ENCODE measurements around the gene APBA1.
"Not testable (repeated sequence)": the region's sequence is repeated elsewhere in the genome, so short reads cannot be mapped to it uniquely, and the experiment has no call there.

The APBA1 gene

GRCh38 chr9:69425136-69425801 lies 246.9 kb downstream of the APBA1 start:
- no peaks in the 10 kb centered on the region for H3K4me1 ChIP-seq (ENCODE audit: insufficient read depth, low read length)
- H2AFZ ChIP-seq (ENCODE audit: low read depth, low read length), result no peak overlapping the region
- H3K36me3 ChIP-seq (ENCODE audit: insufficient read depth, low read length), result no peaks in the 10 kb centered on the region
- no peak overlapping the region for H3K4me3 ChIP-seq (ENCODE audit: low read length)
- H3K27me3 ChIP-seq (ENCODE audit: insufficient read depth, low read length), result no peaks in the 10 kb centered on the region
- H3K9me3 ChIP-seq (ENCODE audit: low read length), result no peaks in the 10 kb centered on the region

- H3K4me3 ChIP-seq (ENCODE audit: low read length), result no peak overlapping the region
- H3K36me3 ChIP-seq (ENCODE audit: insufficient read depth, low read length), result no peaks in the 10 kb centered on the region
- H3K4me1 ChIP-seq (ENCODE audit: insufficient read depth, low read length), result no peaks in the 10 kb centered on the region
- H3K9me3 ChIP-seq (ENCODE audit: low read length), result no peaks in the 10 kb centered on the region
- H2AFZ ChIP-seq (ENCODE audit: low read depth, low read length), result no peak overlapping the region
- H3K27me3 ChIP-seq (ENCODE audit: insufficient read depth, low read length), result no peaks in the 10 kb centered on the region
Observed at GRCh38 chr9:69421908-69422801, 250.0 kb downstream of the APBA1 start.

- Histone ChIP-seq H3K4me1 (ENCODE audit: insufficient read depth, low read length) (no peaks in the 10 kb centered on the region), H3K4me3 (ENCODE audit: low read length) (no peak overlapping the region), H3K27me3 (ENCODE audit: insufficient read depth, low read length) (no peaks in the 10 kb centered on the region), H2AFZ (ENCODE audit: low read depth, low read length) (no peak overlapping the region), H3K9me3 (ENCODE audit: low read length) (no peaks in the 10 kb centered on the region), H3K36me3 (ENCODE audit: insufficient read depth, low read length) (no peaks in the 10 kb centered on the region)
Observed at GRCh38 chr9:69420611-69421270, 251.4 kb downstream of the APBA1 start.

GRCh38 chr9:69412741-69413150 lies 259.4 kb downstream of the APBA1 start:
- Histone ChIP-seq H3K27me3 (ENCODE audit: insufficient read depth, low read length) (no peaks in the 10 kb centered on the region), H3K36me3 (ENCODE audit: insufficient read depth, low read length) (no peaks in the 10 kb centered on the region), H3K4me3 (ENCODE audit: low read length) (no peak overlapping the region), H2AFZ (ENCODE audit: low read depth, low read length) (no peak overlapping the region), H3K9me3 (ENCODE audit: low read length) (no peaks in the 10 kb centered on the region), H3K4me1 (ENCODE audit: insufficient read depth, low read length) (no peaks in the 10 kb centered on the region)

- H2AFZ ChIP-seq (ENCODE audit: low read depth, low read length), result no peak overlapping the region
- no peaks in the 10 kb centered on the region for H3K27me3 ChIP-seq (ENCODE audit: insufficient read depth, low read length)
- no peaks in the 10 kb centered on the region for H3K4me1 ChIP-seq (ENCODE audit: insufficient read depth, low read length)
- no peaks in the 10 kb centered on the region for H3K9me3 ChIP-seq (ENCODE audit: low read length)
- no peaks in the 10 kb centered on the region for H3K36me3 ChIP-seq (ENCODE audit: insufficient read depth, low read length)
- H3K4me3 ChIP-seq (ENCODE audit: low read length), result no peak overlapping the region
Observed at GRCh38 chr9:69411931-69412740, 260.0 kb downstream of the APBA1 start.

- no peak overlapping the region for H2AFZ ChIP-seq (ENCODE audit: low read depth, low read length)
- no peaks in the 10 kb centered on the region for H3K4me1 ChIP-seq (ENCODE audit: insufficient read depth, low read length)
- H3K9me3 ChIP-seq (ENCODE audit: low read length), result no peaks in the 10 kb centered on the region
- no peaks in the 10 kb centered on the region for H3K27me3 ChIP-seq (ENCODE audit: insufficient read depth, low read length)
- H3K36me3 ChIP-seq (ENCODE audit: insufficient read depth, low read length), result no peaks in the 10 kb centered on the region
- H3K4me3 ChIP-seq (ENCODE audit: low read length), result no peak overlapping the region
Observed at GRCh38 chr9:69411246-69411645, 260.9 kb downstream of the APBA1 start.

GRCh38 chr9:69409936-69410335 lies 262.2 kb downstream of the APBA1 start:
- not testable (repeated sequence) for H3K4me1 ChIP-seq (ENCODE audit: insufficient read depth, low read length); H3K27me3 ChIP-seq (ENCODE audit: insufficient read depth, low read length)

GRCh38 chr9:69400470-69400869 lies 271.7 kb downstream of the APBA1 start:
- no peak overlapping the region for H3K4me3 ChIP-seq (ENCODE audit: low read length)
- no peaks in the 10 kb centered on the region for H3K27me3 ChIP-seq (ENCODE audit: insufficient read depth, low read length)
- H2AFZ ChIP-seq (ENCODE audit: low read depth, low read length), result no peak overlapping the region
- H3K9me3 ChIP-seq (ENCODE audit: low read length), result no peaks in the 10 kb centered on the region
- H3K36me3 ChIP-seq (ENCODE audit: insufficient read depth, low read length), result no peaks in the 10 kb centered on the region
- H3K4me1 ChIP-seq (ENCODE audit: insufficient read depth, low read length), result no peaks in the 10 kb centered on the region

More at GRCh38 chr9:69409936-69410335, 262.2 kb downstream of the APBA1 start:
- H3K9me3 ChIP-seq (ENCODE audit: low read length); H3K4me3 ChIP-seq (ENCODE audit: low read length); H3K36me3 ChIP-seq (ENCODE audit: insufficient read depth, low read length); H2AFZ ChIP-seq (ENCODE audit: low read depth, low read length): not testable (repeated sequence)

- no peaks in the 10 kb centered on the region for H3K9me3 ChIP-seq (ENCODE audit: low read length)
- H3K36me3 ChIP-seq (ENCODE audit: insufficient read depth, low read length), result no peaks in the 10 kb centered on the region
- no peaks in the 10 kb centered on the region for H3K27me3 ChIP-seq (ENCODE audit: insufficient read depth, low read length)
- no peak overlapping the region for H3K4me3 ChIP-seq (ENCODE audit: low read length)
- H2AFZ ChIP-seq (ENCODE audit: low read depth, low read length), result no peak overlapping the region
- no peaks in the 10 kb centered on the region for H3K4me1 ChIP-seq (ENCODE audit: insufficient read depth, low read length)
Observed at GRCh38 chr9:69397384-69398214, 274.6 kb downstream of the APBA1 start.

GRCh38 chr9:69396759-69397158 lies 275.4 kb downstream of the APBA1 start:
- H3K9me3 ChIP-seq (ENCODE audit: low read length), result no peaks in the 10 kb centered on the region
- H3K36me3 ChIP-seq (ENCODE audit: insufficient read depth, low read length), result no peaks in the 10 kb centered on the region
- no peaks in the 10 kb centered on the region for H3K27me3 ChIP-seq (ENCODE audit: insufficient read depth, low read length)
- H3K4me3 ChIP-seq (ENCODE audit: low read length), result no peak overlapping the region
- no peak overlapping the region for H2AFZ ChIP-seq (ENCODE audit: low read depth, low read length)
- no peaks in the 10 kb centered on the region for H3K4me1 ChIP-seq (ENCODE audit: insufficient read depth, low read length)

- Histone ChIP-seq H2AFZ (ENCODE audit: low read depth, low read length) (no peak overlapping the region), H3K9me3 (ENCODE audit: low read length) (no peaks in the 10 kb centered on the region), H3K36me3 (ENCODE audit: insufficient read depth, low read length) (no peaks in the 10 kb centered on the region), H3K4me3 (ENCODE audit: low read length) (no peak overlapping the region), H3K27me3 (ENCODE audit: insufficient read depth, low read length) (no peaks in the 10 kb centered on the region), H3K4me1 (ENCODE audit: insufficient read depth, low read length) (no peaks in the 10 kb centered on the region)
Observed at GRCh38 chr9:69395718-69396117, 276.5 kb downstream of the APBA1 start.

GRCh38 chr9:69393425-69393824 lies 278.7 kb downstream of the APBA1 start:
- H3K36me3 ChIP-seq (ENCODE audit: insufficient read depth, low read length), result no peaks in the 10 kb centered on the region
- no peak overlapping the region for H2AFZ ChIP-seq (ENCODE audit: low read depth, low read length)
- H3K27me3 ChIP-seq (ENCODE audit: insufficient read depth, low read length), result peaks cover 2% of the 10 kb centered on the region
- no peak overlapping the region for H3K4me3 ChIP-seq (ENCODE audit: low read length)
- no peaks in the 10 kb centered on the region for H3K4me1 ChIP-seq (ENCODE audit: insufficient read depth, low read length)
- no peaks in the 10 kb centered on the region for H3K9me3 ChIP-seq (ENCODE audit: low read length)
